Fibroblast of pulmonary artery (primary cell): Measurements from ENCODE around the gene SLC30A1.

Experiments
- DNase-seq: peaks from one replicate; pipeline ENCODE4 v3.0.0-alpha.2; 2010; ENCODE audit warnings: low read depth
- H3K4me3 ChIP-seq: replicated peaks from 2 replicates; pipeline ENCODE4 v1.5.1; 2011; ENCODE audit warnings: low read depth, mild to moderate bottlenecking, control low read depth, low read length, moderate library complexity
- CTCF ChIP-seq: IDR thresholded peaks from 2 replicates; pipeline ENCODE4 v1.5.1; 2011; ENCODE audit warnings: mild to moderate bottlenecking, control low read depth, low read length, inconsistent platforms; ENCODE audit errors: missing control alignments

Gene SLC30A1

GRCh38 chr1:211557894-211558625 is 20.9 kb downstream of the SLC30A1 start:
- no peak for DNase-seq
- TF ChIP-seq CTCF = no peak
- H3K4me3 ChIP-seq = no peak overlapping the region

GRCh38 chr1:211553549-211553948 is 25.4 kb downstream of the SLC30A1 start:
- TF ChIP-seq CTCF = no peak
- DNase-seq = no peak
- H3K4me3 ChIP-seq = no peak overlapping the region

GRCh38 chr1:211551638-211552460 is 27.1 kb downstream of the SLC30A1 start:
- DNase-seq = peak; percentile 93
- no peak for TF ChIP-seq CTCF
- no peak overlapping the region for H3K4me3 ChIP-seq

GRCh38 chr1:211549092-211549711 is 29.8 kb downstream of the SLC30A1 start:
- no peak for DNase-seq
- H3K4me3 ChIP-seq = no peak overlapping the region
- TF ChIP-seq CTCF = no peak

- no peak overlapping the region for H3K4me3 ChIP-seq
- no peak for TF ChIP-seq CTCF
- no peak for DNase-seq
Measured at GRCh38 chr1:211548321-211549091, 30.5 kb downstream of the SLC30A1 start.

GRCh38 chr1:211547710-211548109 is 31.3 kb downstream of the SLC30A1 start:
- DNase-seq = no peak
- H3K4me3 ChIP-seq = no peak overlapping the region
- no peak for TF ChIP-seq CTCF
